Effector memory CD4-positive, alpha-beta T cell (primary cell): ENCODE measurements around the gene CASKIN2.

Experiments used
- DNase-seq, 3 donors: peaks; one replicate each; pipeline ENCODE4 v3.0.0-alpha.2; 2020
- H3K27ac ChIP-seq: 2 replicates; pipeline ENCODE4 v1.7.0; 2013; ENCODE audit warnings: mild to moderate bottlenecking, low read length, moderate library complexity; ENCODE audit not compliant: insufficient read depth, poor library complexity, severe bottlenecking
- H3K27me3 ChIP-seq: replicated peaks from 2 replicates; pipeline ENCODE4 v1.7.0; 2013; ENCODE audit warnings: mild to moderate bottlenecking, low read length; ENCODE audit not compliant: insufficient read depth, control insufficient read depth, poor library complexity, severe bottlenecking
- H3K36me3 ChIP-seq: 2 replicates; pipeline ENCODE4 v1.7.0; 2013; ENCODE audit warnings: mild to moderate bottlenecking, low read length, moderate library complexity; ENCODE audit not compliant: control insufficient read depth, insufficient read depth
- H3K4me1 ChIP-seq: 2 replicates; pipeline ENCODE4 v1.7.0; 2013; ENCODE audit warnings: low read length, mild to moderate bottlenecking; ENCODE audit not compliant: control insufficient read depth, insufficient read depth, poor library complexity, severe bottlenecking
- H3K4me3 ChIP-seq: 2 replicates; pipeline ENCODE4 v1.7.0; 2013; ENCODE audit warnings: low read length, low read depth, mild to moderate bottlenecking; ENCODE audit not compliant: insufficient read depth, poor library complexity, severe bottlenecking
- H3K9me3 ChIP-seq: 2 replicates; pipeline ENCODE4 v1.7.0; 2013; ENCODE audit warnings: mild to moderate bottlenecking, low read length, moderate library complexity; ENCODE audit not compliant: control insufficient read depth

Gene CASKIN2

GRCh38 chr17:75546181-75546580 lies 30.8 kb upstream of the CASKIN2 start:
- H3K4me3 ChIP-seq: no peak overlapping the region
- no peaks in the 10 kb centered on the region for H3K9me3 ChIP-seq
- no peak for DNase-seq
- H3K27ac ChIP-seq: no peak overlapping the region
- no peaks in the 10 kb centered on the region for H3K36me3 ChIP-seq
- no peaks in the 10 kb centered on the region for H3K27me3 ChIP-seq
- no peaks in the 10 kb centered on the region for H3K4me1 ChIP-seq

- Histone ChIP-seq H3K27ac (no peak overlapping the region), H3K4me3 (no peak overlapping the region), H3K36me3 (no peaks in the 10 kb centered on the region), H3K9me3 (no peaks in the 10 kb centered on the region), H3K27me3 (no peaks in the 10 kb centered on the region), H3K4me1 (no peaks in the 10 kb centered on the region)
- no peak for DNase-seq
Observed at GRCh38 chr17:75544250-75544649, 28.9 kb upstream of the CASKIN2 start.

- Histone ChIP-seq H3K4me3 (no peak overlapping the region), H3K36me3 (no peaks in the 10 kb centered on the region), H3K27me3 (no peaks in the 10 kb centered on the region), H3K4me1 (no peaks in the 10 kb centered on the region), H3K27ac (no peak overlapping the region), H3K9me3 (no peaks in the 10 kb centered on the region)
- no peak for DNase-seq
Observed at GRCh38 chr17:75542728-75543336, 27.5 kb upstream of the CASKIN2 start.

DNA sequence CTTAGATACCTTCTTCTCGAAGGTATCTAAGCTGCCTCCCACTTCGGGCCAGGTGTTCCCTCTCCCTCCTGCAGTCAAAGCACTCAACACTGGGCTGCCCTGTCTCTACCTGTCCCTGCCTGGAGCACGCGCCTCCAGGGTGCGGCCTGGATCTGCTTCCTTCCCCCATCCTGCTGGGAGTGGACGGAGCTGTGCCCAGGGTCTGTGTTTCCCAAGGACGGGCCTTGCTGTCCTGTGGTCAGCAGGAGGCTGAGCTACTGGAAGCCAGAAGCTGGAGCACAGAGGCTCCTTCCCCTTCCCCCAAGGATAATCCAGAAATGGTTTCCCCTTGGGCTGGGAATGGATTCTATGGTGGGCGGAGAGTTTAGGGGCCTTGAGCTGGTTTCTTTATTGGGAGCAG lies 26.9 kb upstream of the CASKIN2 start:
- no peaks in the 10 kb centered on the region for H3K36me3 ChIP-seq
- H3K4me3 ChIP-seq: no peak overlapping the region
- H3K27ac ChIP-seq: no peak overlapping the region
- no peaks in the 10 kb centered on the region for H3K27me3 ChIP-seq
- H3K4me1 ChIP-seq: no peaks in the 10 kb centered on the region
- H3K9me3 ChIP-seq: no peaks in the 10 kb centered on the region
- no peak for DNase-seq

GRCh38 chr17:75540923-75541503 lies 25.7 kb upstream of the CASKIN2 start:
- H3K36me3 ChIP-seq: no peaks in the 10 kb centered on the region
- H3K27ac ChIP-seq: no peak overlapping the region
- no peaks in the 10 kb centered on the region for H3K9me3 ChIP-seq
- H3K4me3 ChIP-seq: no peak overlapping the region
- peaks cover under 1% of the 10 kb centered on the region for H3K4me1 ChIP-seq
- no peak for DNase-seq
- no peaks in the 10 kb centered on the region for H3K27me3 ChIP-seq

DNA sequence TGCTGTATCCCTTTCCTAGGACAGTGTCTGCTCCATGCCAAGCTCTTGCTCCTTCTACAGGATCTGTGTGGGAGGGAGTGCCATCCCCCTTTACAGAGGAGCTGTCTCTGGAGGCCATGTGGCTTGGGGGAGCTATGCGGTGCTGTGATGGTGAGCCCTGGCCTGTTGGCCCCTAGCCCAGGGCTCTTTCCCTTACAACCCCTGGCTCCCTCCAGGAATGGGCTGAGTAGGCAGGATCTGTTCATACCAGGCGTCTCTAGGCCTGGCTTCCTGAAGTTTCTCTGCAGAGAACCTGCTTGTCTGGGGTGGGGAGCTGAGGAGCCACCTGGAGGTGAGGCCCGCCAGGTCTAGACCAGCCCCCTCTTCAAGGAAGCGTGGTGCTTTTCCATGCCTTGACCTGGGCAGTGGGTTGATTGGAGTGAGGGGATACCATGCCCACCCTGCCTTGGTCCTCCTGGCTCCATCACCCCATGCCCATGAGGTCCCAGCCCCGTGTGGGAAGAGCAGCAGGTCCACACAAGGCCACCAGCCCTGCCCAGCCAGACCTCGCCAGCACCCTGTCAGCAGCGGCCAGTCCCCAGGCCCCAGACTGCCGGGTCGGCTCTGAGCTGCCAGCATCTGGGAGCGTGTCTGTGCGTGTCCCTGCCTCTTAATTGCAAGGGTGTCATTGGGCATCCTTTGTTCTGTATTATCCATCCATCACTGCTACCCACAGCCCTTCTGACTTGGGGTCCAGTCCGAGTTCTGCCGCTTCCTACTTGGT lies 24.8 kb upstream of the CASKIN2 start:
- no peaks in the 10 kb centered on the region for H3K27me3 ChIP-seq
- DNase-seq: no peak
- peaks cover 9% of the 10 kb centered on the region for H3K4me1 ChIP-seq
- no peak overlapping the region for H3K4me3 ChIP-seq
- H3K36me3 ChIP-seq: no peaks in the 10 kb centered on the region
- H3K9me3 ChIP-seq: no peaks in the 10 kb centered on the region
- no peak overlapping the region for H3K27ac ChIP-seq

DNA sequence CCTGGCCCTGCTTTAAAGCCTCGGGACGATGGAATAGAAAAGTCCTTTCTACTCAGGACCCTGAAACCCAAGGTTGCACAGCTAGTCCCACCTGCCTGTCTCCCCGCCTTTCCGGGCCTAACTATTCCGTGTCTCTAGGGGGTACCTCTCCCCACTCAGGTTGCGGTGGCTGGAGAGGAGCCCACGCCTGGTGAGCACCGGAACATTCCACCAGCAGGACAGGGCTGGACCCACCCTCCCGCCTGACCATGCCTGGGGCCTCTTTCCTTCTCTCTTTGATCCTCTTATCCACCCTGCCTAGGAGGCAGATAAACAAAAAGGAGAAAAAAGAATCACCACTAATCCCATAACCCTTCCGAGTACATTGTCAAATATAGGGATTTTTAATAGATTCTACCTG lies 21.0 kb upstream of the CASKIN2 start:
- Histone ChIP-seq H3K4me3 (no peak overlapping the region), H3K27ac (no peak overlapping the region), H3K27me3 (no peaks in the 10 kb centered on the region), H3K9me3 (no peaks in the 10 kb centered on the region), H3K36me3 (no peaks in the 10 kb centered on the region), H3K4me1 (peaks cover 16% of the 10 kb centered on the region)
- DNase-seq: no peak

- DNase-seq: no peak
- no peak overlapping the region for H3K27ac ChIP-seq
- H3K36me3 ChIP-seq: no peaks in the 10 kb centered on the region
- H3K4me1 ChIP-seq: peaks cover 16% of the 10 kb centered on the region
- H3K9me3 ChIP-seq: no peaks in the 10 kb centered on the region
- H3K4me3 ChIP-seq: no peak overlapping the region
- H3K27me3 ChIP-seq: no peaks in the 10 kb centered on the region
Observed at GRCh38 chr17:75535871-75536270, 20.5 kb upstream of the CASKIN2 start.

- Histone ChIP-seq H3K27ac (peak overlapping the region; percentile 35), H3K27me3 (no peaks in the 10 kb centered on the region), H3K9me3 (no peaks in the 10 kb centered on the region), H3K36me3 (no peaks in the 10 kb centered on the region), H3K4me3 (no peak overlapping the region), H3K4me1 (peaks cover 16% of the 10 kb centered on the region)
- DNase-seq: peak; percentile 26 to 27 (median 27)
Observed at GRCh38 chr17:75535119-75535537, 19.8 kb upstream of the CASKIN2 start.

GRCh38 chr17:75531721-75532072 lies 16.4 kb upstream of the CASKIN2 start:
- peaks cover 16% of the 10 kb centered on the region for H3K4me1 ChIP-seq
- no peaks in the 10 kb centered on the region for H3K9me3 ChIP-seq
- no peaks in the 10 kb centered on the region for H3K27me3 ChIP-seq
- H3K4me3 ChIP-seq: no peak overlapping the region
- H3K36me3 ChIP-seq: no peaks in the 10 kb centered on the region
- no peak overlapping the region for H3K27ac ChIP-seq
- no peak for DNase-seq
